Glutamatergic neuron (in vitro differentiated cells): ENCODE data around the gene TBRG4. TPM values are rescaled to one million over a fixed set of nuclear protein-coding genes. Genes with fewer than 3 reads are reported as not detected.
A peak's percentile ranks its signal among the peaks of the same experiment; 100 is the strongest.

Source experiments
- DNase-seq: peaks from one replicate; pipeline ENCODE4 v3.0.0; 2022
- H3K27ac Mint-ChIP-seq: one replicate; pipeline ENCODE4 v1.8.0; 2020; ENCODE audit warnings: mild to moderate bottlenecking, mixed read lengths, inconsistent platforms; ENCODE audit not compliant: unreplicated experiment
- H3K27me3 Mint-ChIP-seq: one replicate; pipeline ENCODE4 v1.8.0; 2020; ENCODE audit warnings: mild to moderate bottlenecking, moderate library complexity, mixed read lengths, inconsistent platforms; ENCODE audit not compliant: unreplicated experiment
- H3K36me3 Mint-ChIP-seq: one replicate; pipeline ENCODE4 v1.8.0; 2020; ENCODE audit warnings: mild to moderate bottlenecking, mixed read lengths, inconsistent platforms; ENCODE audit not compliant: unreplicated experiment
- H3K4me1 Mint-ChIP-seq: one replicate; pipeline ENCODE4 v1.8.0; 2020; ENCODE audit warnings: mild to moderate bottlenecking, low read depth, mixed read lengths, inconsistent platforms; ENCODE audit not compliant: unreplicated experiment
- H3K4me3 Mint-ChIP-seq: one replicate; pipeline ENCODE4 v1.8.0; 2020; ENCODE audit warnings: mild to moderate bottlenecking, mixed read lengths, inconsistent platforms; ENCODE audit not compliant: unreplicated experiment
- H3K9me3 Mint-ChIP-seq: one replicate; pipeline ENCODE4 v1.8.0; 2020; ENCODE audit warnings: mild to moderate bottlenecking, moderate library complexity, mixed read lengths, inconsistent platforms; ENCODE audit not compliant: unreplicated experiment
- total RNA-seq: library from RNA; stranded (reverse); fragmentation: NEBNext Ultra II Directional; extraction: Animal tissue kit (Norgen Biotek cat#: 25700); gene quantifications from one replicate; pipeline ENCODE4 v1.2.1, GENCODE V29; 2021; ENCODE audit not compliant: unreplicated experiment
- TF ChIP-seq, protein P1 (sequence below): fragments of 200-600 bp; sonication (generic); IDR thresholded peaks from one replicate; pipeline ENCODE4 v1.5.0; 2021; ENCODE audit not compliant: partially characterized antibody, unreplicated experiment

The TBRG4 gene
- total RNA-seq, 1 donor from 2014 or later: 90.1 TPM

DNA sequence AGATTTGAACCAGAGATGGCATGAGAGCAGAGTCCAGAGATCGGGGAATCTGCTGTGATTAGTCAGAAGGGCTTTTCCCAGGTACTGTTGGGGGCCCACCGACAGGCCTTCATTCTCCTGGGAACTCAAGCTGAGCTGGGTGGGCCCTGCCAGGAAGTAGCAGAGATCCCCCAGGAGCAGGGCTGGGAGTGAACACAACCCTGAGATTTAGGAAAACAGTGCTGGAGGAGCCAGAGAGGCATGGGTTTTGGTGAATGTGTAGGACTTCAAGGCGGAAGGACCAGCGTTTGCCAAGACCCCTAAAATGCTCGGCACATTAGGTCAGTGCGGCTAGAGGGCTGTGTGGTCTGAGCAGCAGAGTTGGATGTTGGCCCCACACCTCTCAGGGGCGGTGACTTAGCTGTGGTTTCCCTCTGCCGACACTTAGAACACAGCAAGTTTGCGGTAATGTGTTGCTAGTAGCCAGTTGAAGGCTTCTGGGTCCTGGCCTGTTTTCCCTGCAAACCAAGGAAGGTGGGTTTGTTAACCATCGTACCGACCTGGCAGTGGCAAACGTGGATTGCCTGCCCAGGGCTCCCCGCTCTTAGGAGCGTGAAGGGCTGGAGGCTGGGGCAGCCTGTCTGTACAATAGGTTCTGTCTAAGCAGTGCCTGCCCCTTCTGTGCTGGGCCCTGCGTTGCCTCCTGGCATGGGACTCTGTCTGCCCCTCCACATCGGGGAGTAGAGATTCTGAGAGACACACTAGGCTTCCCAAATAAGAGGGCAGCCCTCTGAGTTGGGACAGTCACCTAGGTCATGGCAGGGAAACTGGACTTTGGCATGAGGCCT is 36.8 kb downstream of the TBRG4 start:
- DNase-seq: no peak
- no peak overlapping the region for H3K4me3 Mint-ChIP-seq
- peak overlapping the region; percentile 59 for H3K27ac Mint-ChIP-seq
- peaks cover 30% of the 10 kb centered on the region for H3K27me3 Mint-ChIP-seq
- H3K4me1 Mint-ChIP-seq: peaks cover 27% of the 10 kb centered on the region
- H3K9me3 Mint-ChIP-seq: peaks cover 25% of the 10 kb centered on the region
- TF ChIP-seq, protein P1, sequence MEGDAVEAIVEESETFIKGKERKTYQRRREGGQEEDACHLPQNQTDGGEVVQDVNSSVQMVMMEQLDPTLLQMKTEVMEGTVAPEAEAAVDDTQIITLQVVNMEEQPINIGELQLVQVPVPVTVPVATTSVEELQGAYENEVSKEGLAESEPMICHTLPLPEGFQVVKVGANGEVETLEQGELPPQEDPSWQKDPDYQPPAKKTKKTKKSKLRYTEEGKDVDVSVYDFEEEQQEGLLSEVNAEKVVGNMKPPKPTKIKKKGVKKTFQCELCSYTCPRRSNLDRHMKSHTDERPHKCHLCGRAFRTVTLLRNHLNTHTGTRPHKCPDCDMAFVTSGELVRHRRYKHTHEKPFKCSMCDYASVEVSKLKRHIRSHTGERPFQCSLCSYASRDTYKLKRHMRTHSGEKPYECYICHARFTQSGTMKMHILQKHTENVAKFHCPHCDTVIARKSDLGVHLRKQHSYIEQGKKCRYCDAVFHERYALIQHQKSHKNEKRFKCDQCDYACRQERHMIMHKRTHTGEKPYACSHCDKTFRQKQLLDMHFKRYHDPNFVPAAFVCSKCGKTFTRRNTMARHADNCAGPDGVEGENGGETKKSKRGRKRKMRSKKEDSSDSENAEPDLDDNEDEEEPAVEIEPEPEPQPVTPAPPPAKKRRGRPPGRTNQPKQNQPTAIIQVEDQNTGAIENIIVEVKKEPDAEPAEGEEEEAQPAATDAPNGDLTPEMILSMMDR: no peak
- H3K36me3 Mint-ChIP-seq: peaks cover 6% of the 10 kb centered on the region

DNA sequence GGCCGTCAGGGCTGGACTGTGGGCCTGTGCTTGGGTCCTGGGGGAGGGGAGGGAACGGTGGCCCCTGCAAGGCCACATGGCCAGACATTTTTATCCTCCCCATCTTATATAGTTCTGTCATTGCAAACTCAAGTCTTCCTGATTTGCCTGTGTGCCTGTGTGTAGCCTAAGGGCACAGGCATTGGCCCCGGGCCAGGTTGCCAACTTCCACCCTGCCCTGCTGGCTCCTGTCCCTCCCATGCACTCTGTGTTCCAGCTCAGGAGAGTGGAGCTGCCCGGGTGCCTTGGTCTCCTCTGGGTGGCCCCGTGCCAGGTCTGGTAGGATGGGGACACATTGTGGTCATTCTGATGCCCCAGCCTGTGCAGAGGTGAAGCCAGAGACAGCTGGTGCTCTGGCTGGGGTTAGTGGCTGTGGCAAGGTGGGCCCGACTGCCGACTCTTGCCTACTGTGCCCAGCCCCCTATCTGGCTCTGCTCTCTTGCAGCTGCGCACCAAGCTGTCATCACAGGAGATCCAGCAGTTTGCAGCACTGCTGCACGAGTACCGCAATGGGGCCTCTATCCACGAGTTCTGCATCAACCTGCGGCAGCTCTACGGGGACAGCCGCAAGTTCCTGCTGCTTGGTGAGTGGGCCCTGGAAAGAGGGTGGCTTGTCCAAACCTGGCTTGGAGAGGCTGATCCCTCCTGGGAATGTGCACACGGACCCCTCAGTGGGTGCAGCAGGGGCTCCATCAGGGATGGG is 37.5 kb downstream of the TBRG4 start:
- TF ChIP-seq, protein P1: no peak
- peaks cover 25% of the 10 kb centered on the region for H3K9me3 Mint-ChIP-seq
- DNase-seq: no peak
- H3K36me3 Mint-ChIP-seq: peaks cover 6% of the 10 kb centered on the region
- H3K27me3 Mint-ChIP-seq: peaks cover 23% of the 10 kb centered on the region
- no peak overlapping the region for H3K4me3 Mint-ChIP-seq
- peaks cover 34% of the 10 kb centered on the region for H3K4me1 Mint-ChIP-seq
- peak overlapping the region; percentile 59 for H3K27ac Mint-ChIP-seq

DNA sequence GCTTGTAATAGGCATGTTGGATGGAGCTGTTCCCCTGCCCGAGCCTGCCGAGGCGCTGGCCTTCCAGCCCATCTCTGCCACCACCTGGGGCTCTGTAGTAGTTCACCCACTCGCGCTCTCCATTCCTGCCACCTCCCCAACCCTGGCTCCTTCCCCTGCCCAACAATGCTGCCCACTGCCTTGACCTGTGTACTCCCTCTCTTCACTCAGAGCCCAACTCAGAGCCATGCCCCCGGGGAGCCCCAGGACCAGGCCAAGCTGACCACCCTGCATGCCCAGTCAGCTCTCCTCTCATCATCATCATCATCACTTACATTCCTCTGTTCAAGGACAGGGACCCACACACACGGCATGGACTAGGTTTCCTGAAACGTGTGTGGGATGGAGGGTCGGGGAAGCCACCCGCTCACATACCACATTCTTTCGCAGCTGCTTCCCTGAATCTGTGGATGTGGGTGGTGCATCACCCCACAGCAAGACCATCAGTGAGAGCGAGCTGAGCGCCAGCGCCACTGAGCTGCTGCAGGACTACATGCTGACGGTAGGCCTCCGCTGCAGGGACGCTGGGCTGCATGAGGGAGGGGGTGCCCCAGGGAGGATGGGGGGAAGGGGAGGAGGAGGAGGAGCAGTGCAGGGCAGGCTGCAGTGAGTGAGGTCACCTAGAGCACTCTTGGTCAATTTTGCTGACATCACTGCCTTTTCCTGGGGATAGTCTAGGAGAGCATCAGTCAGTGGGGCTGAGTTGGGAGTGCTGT is 38.3 kb downstream of the TBRG4 start:
- DNase-seq: peak; percentile 66
- peaks cover 6% of the 10 kb centered on the region for H3K36me3 Mint-ChIP-seq
- peaks cover 18% of the 10 kb centered on the region for H3K27me3 Mint-ChIP-seq
- H3K9me3 Mint-ChIP-seq: peaks cover 22% of the 10 kb centered on the region
- peak overlapping the region; percentile 45 for H3K4me3 Mint-ChIP-seq
- H3K27ac Mint-ChIP-seq: peak overlapping the region; percentile 81
- TF ChIP-seq, protein P1: no peak
- peaks cover 38% of the 10 kb centered on the region for H3K4me1 Mint-ChIP-seq

DNA sequence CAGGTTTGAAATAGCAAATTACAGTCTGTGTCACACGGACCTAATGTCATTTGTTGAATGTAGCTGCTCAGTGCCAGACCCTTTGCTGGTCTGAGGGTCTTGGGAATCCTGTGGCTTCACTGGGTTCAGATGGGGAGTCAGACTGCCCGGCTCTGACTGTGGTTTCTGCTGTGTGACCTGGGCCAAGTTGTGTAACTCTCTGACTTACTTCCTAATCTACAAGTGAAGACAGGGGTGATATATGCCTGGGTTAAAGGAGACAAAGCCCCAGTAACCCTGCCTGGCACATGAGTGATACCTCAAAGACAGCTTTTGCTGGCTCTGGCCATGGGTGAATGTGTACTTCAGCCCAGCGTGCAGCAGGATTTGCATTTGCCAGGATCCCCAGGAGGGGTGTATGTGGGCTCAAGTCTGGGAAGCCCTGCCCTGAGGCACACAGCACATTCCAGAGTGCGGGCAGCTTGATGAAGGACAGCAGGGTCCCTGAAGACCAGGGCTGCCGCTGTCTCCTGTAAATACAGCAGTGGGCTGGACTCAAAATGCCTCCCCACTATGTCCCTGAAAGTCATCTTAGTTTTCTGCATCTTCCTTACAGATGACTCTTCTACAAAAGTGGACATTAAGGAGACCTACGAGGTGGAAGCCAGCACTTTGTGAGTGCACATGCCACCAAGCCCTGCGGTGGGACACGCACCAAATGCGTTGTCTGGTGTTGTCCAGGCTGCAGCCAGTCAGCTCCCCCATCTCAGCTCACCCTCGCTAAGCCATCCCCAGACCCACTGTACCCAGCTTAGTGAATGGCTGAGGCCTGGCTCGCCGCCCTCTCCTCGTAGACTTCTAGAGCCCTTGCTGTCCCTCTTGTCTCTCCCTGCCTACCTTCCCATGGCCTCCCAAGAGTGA is 39.1 kb downstream of the TBRG4 start:
- DNase-seq: no peak
- TF ChIP-seq, protein P1: no peak
- Mint-ChIP-seq H3K27me3 (peaks cover 15% of the 10 kb centered on the region), H3K36me3 (peaks cover 6% of the 10 kb centered on the region), H3K4me3 (peak overlapping the region; percentile 51), H3K9me3 (peaks cover 19% of the 10 kb centered on the region), H3K27ac (peak overlapping the region; percentile 81), H3K4me1 (peaks cover 38% of the 10 kb centered on the region)
